Activated CD8-positive, alpha-beta memory T cell treated with anti-CD3 and anti-CD28 coated beads, Interleukin-2, amount 10 ng/mL, durations not matched to agents 7 days and 5 days (primary cell): Measurements from ENCODE around the gene ADCY10. TPM values are rescaled to one million over a fixed set of nuclear protein-coding genes. Genes with fewer than 3 reads are reported as not detected.

Source experiments
- ATAC-seq: fragments of 150-1000 bp; cut with Tn5 transposase; one replicate; pipeline ENCODE4 v1.10.0; 2021; ENCODE audit warnings: moderate library complexity
- CTCF ChIA-PET: fragments of 350-600 bp; sonication (Branson Sonifier 250); formaldehyde crosslinking; loops from one replicate; lab custom pipeline; 2021; ENCODE audit warnings: antibody characterized with exemption; lab: Charles Lee
- DNase-seq: peaks from one replicate; pipeline ENCODE4 v3.0.0-alpha.2; 2020
- H3K27ac Mint-ChIP-seq: one replicate; pipeline ENCODE4 v1.8.0; 2021; ENCODE audit warnings: mild to moderate bottlenecking, mixed read lengths
- H3K27me3 Mint-ChIP-seq: one replicate; pipeline ENCODE4 v1.8.0; 2021; ENCODE audit warnings: mixed read lengths
- H3K36me3 Mint-ChIP-seq: one replicate; pipeline ENCODE4 v1.8.0; 2021; ENCODE audit warnings: mild to moderate bottlenecking, mixed read lengths
- H3K4me1 Mint-ChIP-seq: one replicate; pipeline ENCODE4 v1.8.0; 2021; ENCODE audit warnings: mixed read lengths
- H3K4me3 Mint-ChIP-seq: one replicate; pipeline ENCODE4 v1.8.0; 2021; ENCODE audit warnings: mild to moderate bottlenecking, moderate library complexity, mixed read lengths
- H3K9me3 Mint-ChIP-seq: one replicate; pipeline ENCODE4 v1.8.0; 2022; ENCODE audit warnings: low read depth, mixed read lengths
- total RNA-seq, 2 experiments: library from RNA; stranded (reverse); gene quantifications; one replicate each; pipeline ENCODE4 v1.2.3, GENCODE V29; 2021

The ADCY10 gene
- total RNA-seq, 2 experiments from 2014 or later = 0.07 to 0.32 TPM

- CTCF ChIA-PET = interaction anchor here (1.0 to 1.6 kb wide), 3 partner anchors 12 to 89 kb away, joined by 3 to 5 read pairs (median 3); no protein-coding TSS in a partner anchor
- Mint-ChIP-seq H3K9me3 (no peaks in the 10 kb centered on the region), H3K27ac (no peak overlapping the region), H3K4me3 (no peak overlapping the region), H3K27me3 (no peaks in the 10 kb centered on the region), H3K36me3 (peaks cover 1% of the 10 kb centered on the region), H3K4me1 (peaks cover 26% of the 10 kb centered on the region)
- no peak for DNase-seq
- ATAC-seq = no peak
These were observed 111.7 kb downstream of the ADCY10 start for GRCh38 chr1:167802235-167802634.

DNA sequence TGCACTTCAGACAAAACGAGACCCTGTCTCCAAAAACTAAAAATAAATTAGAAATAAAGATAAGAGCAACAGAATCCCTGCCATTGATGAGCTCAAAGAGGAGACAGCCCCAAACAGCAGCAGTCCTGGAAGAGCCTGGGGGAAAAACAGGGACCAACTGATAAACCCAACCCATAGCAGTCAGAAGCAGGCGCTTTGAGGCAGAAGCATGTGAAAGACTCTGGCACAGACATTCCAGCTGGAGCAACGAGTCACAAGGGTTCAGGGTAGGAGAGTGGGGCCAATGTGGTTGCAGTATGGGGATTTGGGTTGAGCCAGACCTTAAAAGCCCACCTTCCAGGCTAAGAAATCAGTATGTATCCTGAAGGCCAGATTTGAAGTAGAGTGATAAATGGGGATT, 113.7 kb downstream of the ADCY10 start:
- Mint-ChIP-seq H3K9me3 (no peaks in the 10 kb centered on the region), H3K36me3 (no peaks in the 10 kb centered on the region), H3K27me3 (no peaks in the 10 kb centered on the region), H3K4me3 (no peak overlapping the region), H3K4me1 (peaks cover 28% of the 10 kb centered on the region), H3K27ac (no peak overlapping the region)
- ATAC-seq (no peak), DNase-seq (no peak)
- CTCF ChIA-PET = interaction anchor here (0.9 to 2.1 kb wide), 4 partner anchors 15 to 85 kb away, joined by 3 to 5 read pairs (median 4); no protein-coding TSS in a partner anchor

GRCh38 chr1:167799747-167800146, 114.2 kb downstream of the ADCY10 start:
- H3K27ac Mint-ChIP-seq = no peak overlapping the region
- ATAC-seq (no peak), DNase-seq (no peak)
- no peaks in the 10 kb centered on the region for H3K27me3 Mint-ChIP-seq
- peaks cover 23% of the 10 kb centered on the region for H3K4me1 Mint-ChIP-seq
- no peaks in the 10 kb centered on the region for H3K9me3 Mint-ChIP-seq
- no peaks in the 10 kb centered on the region for H3K36me3 Mint-ChIP-seq
- H3K4me3 Mint-ChIP-seq = no peak overlapping the region
- CTCF ChIA-PET = interaction anchor here (0.9 to 2.1 kb wide), 4 partner anchors 15 to 84 kb away, joined by 3 to 5 read pairs (median 4); no protein-coding TSS in a partner anchor

DNA sequence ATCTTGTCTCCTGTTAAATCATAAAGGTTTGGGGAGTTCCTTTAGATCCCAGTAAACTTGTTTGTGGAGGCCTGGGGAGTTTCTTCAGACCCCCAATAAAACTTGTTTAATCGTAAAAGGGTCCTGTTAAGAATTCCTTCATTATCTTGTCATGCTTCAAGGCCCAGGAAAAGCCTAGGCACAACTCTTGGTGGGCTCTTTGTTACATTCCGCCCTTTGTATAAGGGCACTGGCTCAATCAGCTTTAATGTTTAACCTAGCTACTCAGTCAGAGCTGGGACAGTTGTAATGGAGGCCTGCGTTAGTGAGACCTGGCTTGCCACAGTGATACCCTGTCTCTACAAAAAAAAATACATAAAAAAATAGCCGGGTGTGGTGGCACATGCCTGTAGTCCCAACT, 115.0 kb downstream of the ADCY10 start:
- H3K36me3 Mint-ChIP-seq = no peaks in the 10 kb centered on the region
- H3K4me3 Mint-ChIP-seq = no peak overlapping the region
- DNase-seq = no peak
- H3K4me1 Mint-ChIP-seq = peaks cover 15% of the 10 kb centered on the region
- no peak for ATAC-seq
- no peaks in the 10 kb centered on the region for H3K9me3 Mint-ChIP-seq
- no peak overlapping the region for H3K27ac Mint-ChIP-seq
- no peaks in the 10 kb centered on the region for H3K27me3 Mint-ChIP-seq
- CTCF ChIA-PET = interaction anchor here (2.1 kb wide), 1 partner anchor 23 kb away, joined by 5 read pairs; no protein-coding TSS in a partner anchor

GRCh38 chr1:167797015-167797414, 116.9 kb downstream of the ADCY10 start:
- Mint-ChIP-seq H3K9me3 (no peaks in the 10 kb centered on the region), H3K4me3 (no peak overlapping the region), H3K27ac (no peak overlapping the region), H3K4me1 (peaks cover 8% of the 10 kb centered on the region), H3K36me3 (peaks cover 4% of the 10 kb centered on the region), H3K27me3 (no peaks in the 10 kb centered on the region)
- DNase-seq (no peak), ATAC-seq (no peak)
- CTCF ChIA-PET = interaction anchor here (0.8 to 1.4 kb wide), 2 partner anchors 81 to 109 kb away, joined by 3 to 4 read pairs; no protein-coding TSS in a partner anchor

DNA sequence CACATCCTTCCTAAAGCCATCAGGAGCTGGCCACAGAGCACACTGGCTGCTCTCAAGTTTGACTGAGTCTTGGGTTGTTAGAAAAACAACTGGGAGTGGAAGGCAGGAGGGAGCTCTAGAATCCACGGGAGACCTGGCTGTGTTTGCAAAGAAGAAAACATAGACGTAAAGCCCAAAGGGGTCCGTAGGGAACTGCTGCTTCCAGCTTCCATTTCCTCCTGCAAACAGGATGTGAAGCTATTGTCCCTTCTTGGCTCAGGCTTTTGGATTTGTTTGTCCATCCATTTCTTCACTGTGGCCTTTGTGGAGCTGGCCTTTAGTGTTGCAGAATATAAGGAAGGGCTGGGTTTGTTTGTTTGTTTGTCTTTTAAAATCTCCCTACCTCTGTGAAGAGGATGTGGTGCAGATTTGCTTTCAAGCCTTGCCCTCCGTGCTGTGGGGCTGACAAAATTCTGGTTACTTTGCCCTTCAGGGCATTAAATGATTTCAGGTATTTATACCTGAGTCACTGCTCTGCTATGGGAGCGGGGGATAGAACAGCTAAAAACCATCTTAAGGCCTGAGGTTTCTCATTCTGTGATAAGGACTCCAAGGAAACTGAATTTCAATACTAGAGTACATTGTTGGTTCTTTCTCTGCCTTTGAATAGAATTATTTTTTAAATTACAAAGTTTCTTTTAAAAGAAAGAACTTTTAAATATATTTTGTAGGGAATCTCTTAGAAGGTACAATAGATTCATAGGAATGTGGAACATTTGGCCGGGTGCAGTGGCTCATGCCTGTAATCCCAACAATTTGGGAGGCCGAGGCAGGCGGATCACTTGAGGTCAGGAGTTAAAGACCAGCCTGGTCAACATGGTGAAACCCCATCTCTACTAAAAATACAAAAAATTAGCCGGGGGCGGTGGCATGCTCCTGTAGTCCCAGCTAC, 117.9 kb downstream of the ADCY10 start:
- H3K27ac Mint-ChIP-seq = no peak overlapping the region
- no peak overlapping the region for H3K4me3 Mint-ChIP-seq
- H3K36me3 Mint-ChIP-seq = peaks cover 4% of the 10 kb centered on the region
- DNase-seq (no peak), ATAC-seq (no peak)
- H3K4me1 Mint-ChIP-seq = peaks cover 8% of the 10 kb centered on the region
- H3K9me3 Mint-ChIP-seq = no peaks in the 10 kb centered on the region
- H3K27me3 Mint-ChIP-seq = no peaks in the 10 kb centered on the region
- CTCF ChIA-PET = interaction anchor here (0.8 to 1.5 kb wide), 2 partner anchors 108 to 195 kb away, joined by 3 read pairs; no protein-coding TSS in a partner anchor

DNA sequence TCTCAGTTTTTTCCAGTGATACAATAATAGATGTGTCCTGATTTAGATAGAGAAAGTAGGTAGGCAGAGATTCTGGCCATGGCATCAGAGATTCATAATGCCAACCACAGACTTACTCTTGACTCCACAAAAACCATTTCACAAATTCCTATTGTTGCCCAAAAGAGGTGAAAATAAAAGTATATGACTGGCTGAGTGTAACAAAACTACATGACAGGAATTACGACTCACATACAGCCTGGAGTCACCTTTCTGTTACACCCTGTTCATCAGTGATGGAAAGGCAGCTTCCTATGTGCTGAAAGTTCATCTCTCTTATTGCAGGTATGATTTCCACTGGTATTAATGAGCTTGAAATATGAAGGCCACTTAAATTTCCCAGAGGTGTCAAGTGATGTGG, 119.9 kb downstream of the ADCY10 start:
- H3K27ac Mint-ChIP-seq = no peak overlapping the region
- ATAC-seq (no peak), DNase-seq (no peak)
- H3K36me3 Mint-ChIP-seq = peaks cover 4% of the 10 kb centered on the region
- H3K4me3 Mint-ChIP-seq = no peak overlapping the region
- H3K27me3 Mint-ChIP-seq = no peaks in the 10 kb centered on the region
- CTCF ChIA-PET = no interaction called here
- H3K4me1 Mint-ChIP-seq = peaks cover 8% of the 10 kb centered on the region
- no peaks in the 10 kb centered on the region for H3K9me3 Mint-ChIP-seq

GRCh38 chr1:167792188-167792565, 121.8 kb downstream of the ADCY10 start:
- CTCF ChIA-PET = no interaction called here
- DNase-seq = no peak
- Mint-ChIP-seq H3K4me3 (no peak overlapping the region), H3K27me3 (no peaks in the 10 kb centered on the region), H3K27ac (no peak overlapping the region), H3K4me1 (peaks cover 8% of the 10 kb centered on the region), H3K36me3 (peaks cover 6% of the 10 kb centered on the region), H3K9me3 (no peaks in the 10 kb centered on the region)
- ATAC-seq = no peak

- Mint-ChIP-seq H3K27ac (no peak overlapping the region), H3K4me3 (no peak overlapping the region), H3K9me3 (no peaks in the 10 kb centered on the region), H3K36me3 (peaks cover 6% of the 10 kb centered on the region), H3K4me1 (peaks cover 3% of the 10 kb centered on the region), H3K27me3 (no peaks in the 10 kb centered on the region)
- DNase-seq (no peak), ATAC-seq (no peak)
- CTCF ChIA-PET = no interaction called here
These were observed 122.4 kb downstream of the ADCY10 start for GRCh38 chr1:167791281-167792187.

- H3K27me3 Mint-ChIP-seq = no peaks in the 10 kb centered on the region
- H3K4me3 Mint-ChIP-seq = no peak overlapping the region
- peaks cover 6% of the 10 kb centered on the region for H3K36me3 Mint-ChIP-seq
- CTCF ChIA-PET = no interaction called here
- ATAC-seq (no peak), DNase-seq (no peak)
- H3K9me3 Mint-ChIP-seq = no peaks in the 10 kb centered on the region
- no peak overlapping the region for H3K27ac Mint-ChIP-seq
- H3K4me1 Mint-ChIP-seq = peaks cover 3% of the 10 kb centered on the region
These were observed 123.8 kb downstream of the ADCY10 start for GRCh38 chr1:167790117-167790516.

DNA sequence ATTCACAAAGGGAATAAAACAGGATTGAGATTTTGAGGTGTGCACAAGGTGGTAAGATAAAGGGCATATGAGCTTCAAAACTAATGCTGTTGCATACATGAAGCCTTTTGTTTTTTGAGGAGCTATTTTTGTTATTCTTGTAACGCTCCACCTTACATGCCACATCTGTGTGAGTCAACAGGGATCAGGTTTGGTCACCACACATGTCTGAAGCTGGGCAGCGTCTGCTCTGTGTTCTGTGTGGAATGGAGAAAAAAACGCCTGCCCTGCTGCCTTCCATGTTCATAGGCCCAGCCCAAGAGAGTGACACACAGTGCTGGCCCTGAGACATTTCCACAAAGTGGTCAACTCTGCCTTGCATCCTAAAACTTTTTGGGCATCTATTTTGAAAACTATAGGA, 124.4 kb downstream of the ADCY10 start:
- no peak for ATAC-seq
- Mint-ChIP-seq H3K4me3 (no peak overlapping the region), H3K27me3 (no peaks in the 10 kb centered on the region), H3K36me3 (peaks cover 6% of the 10 kb centered on the region), H3K9me3 (no peaks in the 10 kb centered on the region), H3K27ac (no peak overlapping the region), H3K4me1 (peaks cover 4% of the 10 kb centered on the region)
- CTCF ChIA-PET = interaction anchor here (0.8 kb wide), 1 partner anchor 13 kb away, joined by 5 read pairs; no protein-coding TSS in a partner anchor
- DNase-seq = no peak

- no peak overlapping the region for H3K27ac Mint-ChIP-seq
- ATAC-seq (no peak), DNase-seq (no peak)
- peaks cover 4% of the 10 kb centered on the region for H3K4me1 Mint-ChIP-seq
- no peaks in the 10 kb centered on the region for H3K27me3 Mint-ChIP-seq
- peaks cover 2% of the 10 kb centered on the region for H3K36me3 Mint-ChIP-seq
- H3K9me3 Mint-ChIP-seq = no peaks in the 10 kb centered on the region
- no peak overlapping the region for H3K4me3 Mint-ChIP-seq
- CTCF ChIA-PET = no interaction called here
These were observed 127.4 kb downstream of the ADCY10 start for GRCh38 chr1:167786502-167786901.
